GM13977 (cell line): ENCODE measurements around the gene P2RY13.

Source experiments
- DNase-seq: peaks from one replicate; pipeline ENCODE4 v3.0.0; 2012; ENCODE audit warnings: low spot score
- in situ Hi-C: fragments of 300-500 bp; cut with MboI; formaldehyde crosslinking; loops from one replicate; pipeline ENCODE4 v1.12.0; 2022; ENCODE audit warnings: low sequenced_read_pairs, low pct_unique_long_range_greater_than_20kb, mixed read lengths, inconsistent platforms; ENCODE audit not compliant: unreplicated experiment
- TF ChIP-seq, protein P1 (sequence below): IDR thresholded peaks from 2 replicates; pipeline ENCODE4 v1.5.1; 2012; ENCODE audit warnings: mild to moderate bottlenecking, control low read depth; ENCODE audit not compliant: insufficient read depth; ENCODE audit errors: extremely low read depth, missing control alignments

Gene P2RY13

GRCh38 chr3:151329363-151329762 is at the start of gene P2RY13:
P2RY13 (minus strand) TSS chr3:151329549; CDS start chr3:151329528, 21 bp downstream.
- TF ChIP-seq, protein P1, sequence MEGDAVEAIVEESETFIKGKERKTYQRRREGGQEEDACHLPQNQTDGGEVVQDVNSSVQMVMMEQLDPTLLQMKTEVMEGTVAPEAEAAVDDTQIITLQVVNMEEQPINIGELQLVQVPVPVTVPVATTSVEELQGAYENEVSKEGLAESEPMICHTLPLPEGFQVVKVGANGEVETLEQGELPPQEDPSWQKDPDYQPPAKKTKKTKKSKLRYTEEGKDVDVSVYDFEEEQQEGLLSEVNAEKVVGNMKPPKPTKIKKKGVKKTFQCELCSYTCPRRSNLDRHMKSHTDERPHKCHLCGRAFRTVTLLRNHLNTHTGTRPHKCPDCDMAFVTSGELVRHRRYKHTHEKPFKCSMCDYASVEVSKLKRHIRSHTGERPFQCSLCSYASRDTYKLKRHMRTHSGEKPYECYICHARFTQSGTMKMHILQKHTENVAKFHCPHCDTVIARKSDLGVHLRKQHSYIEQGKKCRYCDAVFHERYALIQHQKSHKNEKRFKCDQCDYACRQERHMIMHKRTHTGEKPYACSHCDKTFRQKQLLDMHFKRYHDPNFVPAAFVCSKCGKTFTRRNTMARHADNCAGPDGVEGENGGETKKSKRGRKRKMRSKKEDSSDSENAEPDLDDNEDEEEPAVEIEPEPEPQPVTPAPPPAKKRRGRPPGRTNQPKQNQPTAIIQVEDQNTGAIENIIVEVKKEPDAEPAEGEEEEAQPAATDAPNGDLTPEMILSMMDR: no peak
- in situ Hi-C loops: no loop called here
- no peak for DNase-seq

DNA sequence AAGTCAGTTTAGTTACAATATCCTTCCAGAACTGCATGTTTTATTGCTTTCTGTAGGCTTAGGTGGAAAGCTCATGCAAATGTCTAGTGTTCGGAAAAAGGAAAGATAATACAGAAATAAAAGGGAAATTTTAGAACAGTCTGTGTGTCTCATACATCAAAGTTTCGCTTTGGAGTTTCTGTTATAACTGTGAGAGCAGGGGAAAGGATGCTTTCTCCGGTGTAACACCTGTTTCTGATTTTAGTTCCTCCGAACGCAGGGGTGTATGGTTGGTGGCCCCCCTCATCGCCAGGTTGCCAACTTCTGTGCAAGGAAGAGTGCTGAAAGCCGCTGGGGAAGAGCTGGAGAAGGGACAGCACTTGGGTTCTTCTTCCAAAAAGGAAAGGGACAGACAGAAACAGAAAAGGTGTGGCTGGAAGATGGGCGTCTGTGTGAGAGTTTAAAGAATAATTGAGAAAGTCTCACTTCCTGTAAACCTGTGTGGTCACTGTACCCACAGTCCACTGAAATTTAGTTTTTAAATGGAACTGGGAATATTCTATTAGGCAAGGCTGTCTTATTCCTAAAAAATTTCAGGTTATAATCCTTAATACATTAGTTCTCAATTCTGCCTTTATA is 48.5 kb upstream of the P2RY13 start:
- in situ Hi-C loops: no loop called here
- no peak for DNase-seq
- TF ChIP-seq, protein P1: no peak

DNA sequence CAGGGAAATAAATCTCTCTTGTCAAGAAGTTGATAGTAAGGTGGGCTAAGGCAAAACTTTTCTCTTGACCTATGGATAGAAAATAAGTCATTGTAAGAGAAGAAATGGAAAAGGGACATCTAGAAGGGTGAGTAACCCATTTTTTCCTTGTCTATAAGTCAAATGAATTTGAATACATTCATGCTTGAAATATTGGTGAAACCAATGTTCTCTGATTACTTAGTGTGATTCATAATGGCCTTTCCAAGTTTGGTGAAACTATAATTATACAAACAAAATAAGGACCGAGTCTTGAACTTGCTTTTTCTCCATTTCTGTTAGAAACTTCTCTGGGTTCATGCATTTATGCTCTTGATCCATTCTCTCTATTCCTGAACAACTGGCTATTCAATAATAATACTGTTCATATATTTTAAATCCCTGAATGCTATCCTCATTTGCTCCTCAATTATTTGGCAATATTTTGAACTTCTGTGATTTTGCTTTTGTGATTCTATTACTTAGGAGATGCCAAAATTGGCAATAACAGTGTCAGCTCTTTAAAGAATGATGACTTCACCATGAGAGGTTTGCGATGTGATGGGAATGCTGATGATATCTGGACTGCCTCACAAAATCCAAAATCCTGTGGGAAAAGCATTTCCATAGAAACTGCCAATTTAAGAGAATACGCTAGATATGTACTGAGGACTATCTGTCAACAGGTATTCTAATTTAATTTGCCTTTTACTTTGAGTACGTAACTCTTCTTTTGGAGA is 42.9 kb upstream of the P2RY13 start:
- DNase-seq: no peak
- in situ Hi-C loops: no loop called here
- TF ChIP-seq, protein P1: no peak

GRCh38 chr3:151371526-151371925 is 42.2 kb upstream of the P2RY13 start:
- in situ Hi-C loops: no loop called here
- TF ChIP-seq, protein P1: no peak
- no peak for DNase-seq

- in situ Hi-C loops: no loop called here
- DNase-seq: no peak
- TF ChIP-seq, protein P1: no peak
These were observed 38.1 kb upstream of the P2RY13 start for GRCh38 chr3:151367448-151367847.

- TF ChIP-seq, protein P1: no peak
- no peak for DNase-seq
- in situ Hi-C loops: no loop called here
These were observed 37.6 kb upstream of the P2RY13 start for GRCh38 chr3:151366993-151367392.
